HuH-7.5 (cell line): ENCODE results near the gene DNAJB4.
"Not testable (repeated sequence)": the region's sequence is repeated elsewhere in the genome, so short reads cannot be mapped to it uniquely, and the experiment has no call there.

Source experiments
- DNase-seq: peaks from one replicate; pipeline ENCODE4 v3.0.0; 2011; ENCODE audit warnings: low spot score

The DNAJB4 gene

DNA sequence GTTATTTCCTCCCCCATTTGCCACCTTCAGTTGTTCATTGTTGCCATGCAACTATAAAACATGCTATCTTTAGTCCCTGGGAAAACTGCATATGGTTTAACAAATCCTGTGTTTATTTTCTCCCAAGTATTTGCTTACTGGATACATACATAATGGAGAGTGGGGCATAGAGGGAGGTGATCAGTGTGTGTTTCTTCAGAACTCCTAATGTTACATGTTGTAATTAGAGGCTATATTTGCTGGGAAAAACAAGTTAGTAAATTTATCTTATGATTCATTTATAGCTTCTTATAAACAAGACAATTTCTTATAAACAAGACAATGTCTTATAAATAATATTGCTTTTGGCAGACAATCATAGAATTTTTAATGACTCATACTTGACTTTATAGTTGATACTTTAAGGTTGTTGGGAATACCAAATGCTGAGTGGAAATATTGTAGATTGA is 33.8 kb downstream of the DNAJB4 start:
- DNase-seq, result no peak

GRCh38 chr1:78040484-78041089 is 35.8 kb downstream of the DNAJB4 start:
- no peak for DNase-seq

GRCh38 chr1:78043436-78043835 is 38.7 kb downstream of the DNAJB4 start:
- no peak for DNase-seq

DNA sequence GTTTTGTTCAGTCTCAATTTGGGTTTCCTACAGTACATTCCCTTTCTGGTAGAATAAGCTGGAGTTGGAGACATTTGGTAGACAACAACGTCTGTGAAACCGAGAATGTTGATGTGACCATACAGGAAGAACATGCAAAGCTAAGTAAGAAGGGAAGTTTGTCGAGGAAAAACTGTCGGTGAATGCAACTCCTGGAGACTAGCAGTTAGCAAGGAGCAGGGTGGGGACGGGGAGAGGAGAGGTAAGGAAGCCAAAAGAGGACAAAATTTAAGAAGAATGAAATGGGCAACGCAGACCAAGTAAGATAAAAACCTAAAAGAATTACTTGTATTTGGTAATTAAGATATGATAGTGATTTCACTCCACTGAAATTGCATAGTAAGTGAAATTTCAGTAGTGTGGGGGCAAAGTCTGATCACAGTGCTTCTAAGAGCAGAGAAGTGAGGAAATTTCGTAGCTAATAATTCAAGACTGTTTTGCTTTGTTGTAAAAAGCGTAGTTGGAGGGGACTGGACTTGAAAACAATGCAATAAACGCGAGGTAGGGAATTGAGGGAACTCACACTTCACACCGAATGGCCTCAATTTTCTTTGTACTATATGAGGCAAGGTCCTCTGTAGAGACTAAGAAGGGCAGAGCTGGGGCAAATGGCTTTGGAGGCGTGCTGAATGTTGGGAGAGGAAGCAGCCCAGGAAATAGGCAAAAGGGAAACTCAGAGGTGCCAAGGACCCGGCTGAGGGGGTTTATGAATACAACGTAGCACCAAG is 40.2 kb downstream of the DNAJB4 start:
- no peak for DNase-seq

DNA sequence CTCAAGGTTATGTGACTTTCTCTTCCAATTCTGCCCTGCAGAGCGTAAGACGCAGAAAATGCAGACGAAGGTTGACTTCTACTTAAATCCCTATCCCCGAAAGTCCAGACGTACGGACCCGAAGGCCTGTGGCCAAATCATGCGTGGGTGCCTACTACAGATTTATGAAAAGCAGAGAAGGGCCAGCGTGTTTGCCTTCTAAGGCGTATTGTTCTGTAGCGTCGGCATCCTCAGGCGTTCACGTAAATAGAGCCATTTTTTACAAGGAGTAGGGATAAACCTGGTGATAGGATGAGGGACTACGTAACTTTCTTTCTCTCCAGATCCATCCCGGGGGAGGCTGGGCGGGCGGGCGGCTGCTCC is 40.8 kb downstream of the DNAJB4 start:
- no peak for DNase-seq

DNA sequence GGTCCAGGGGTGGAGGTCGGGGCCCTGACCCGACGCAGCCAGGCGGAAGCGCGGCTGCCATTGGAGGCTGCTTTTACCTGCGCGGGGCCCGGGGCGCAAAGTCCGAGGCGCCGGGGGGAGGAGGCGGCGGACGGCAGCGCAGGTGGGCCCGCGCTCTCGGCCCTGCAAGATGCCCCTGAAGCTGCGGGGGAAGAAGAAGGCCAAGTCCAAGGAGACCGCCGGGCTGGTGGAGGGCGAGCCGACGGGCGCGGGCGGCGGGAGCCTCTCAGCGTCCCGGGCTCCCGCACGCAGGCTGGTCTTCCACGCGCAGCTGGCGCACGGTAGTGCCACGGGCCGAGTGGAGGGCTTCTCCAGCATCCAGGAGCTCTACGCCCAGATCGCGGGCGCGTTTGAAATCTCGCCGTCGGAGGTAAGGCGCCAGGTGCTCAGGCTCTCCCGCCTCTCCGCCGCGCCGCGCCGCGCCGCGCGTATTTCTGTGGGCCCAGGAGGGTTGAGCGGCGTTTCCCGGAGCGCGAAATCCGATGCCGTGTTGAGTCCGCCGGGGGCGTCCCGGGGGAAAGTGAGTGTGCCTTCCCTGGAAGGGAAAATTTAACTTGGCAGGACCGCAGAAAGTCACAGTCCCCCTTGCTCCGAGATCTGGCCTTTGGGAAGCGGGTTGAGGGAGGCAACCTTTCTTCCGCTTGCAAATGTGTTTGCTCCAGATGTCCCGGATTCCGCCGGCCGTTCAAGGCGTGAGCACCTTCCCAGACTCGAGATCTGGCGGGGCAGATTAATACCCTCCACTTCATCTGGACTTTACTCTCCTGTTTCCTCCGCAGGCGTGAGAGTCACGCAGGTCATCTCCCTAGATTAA is 41.4 kb downstream of the DNAJB4 start, which contains the start of gene GIPC2:
GIPC2 (plus strand) TSS at position 41 of the 853 bp plus-strand sequence; CDS start at position 170, 129 bp downstream.
- DNase-seq, result peak; percentile 41

DNA sequence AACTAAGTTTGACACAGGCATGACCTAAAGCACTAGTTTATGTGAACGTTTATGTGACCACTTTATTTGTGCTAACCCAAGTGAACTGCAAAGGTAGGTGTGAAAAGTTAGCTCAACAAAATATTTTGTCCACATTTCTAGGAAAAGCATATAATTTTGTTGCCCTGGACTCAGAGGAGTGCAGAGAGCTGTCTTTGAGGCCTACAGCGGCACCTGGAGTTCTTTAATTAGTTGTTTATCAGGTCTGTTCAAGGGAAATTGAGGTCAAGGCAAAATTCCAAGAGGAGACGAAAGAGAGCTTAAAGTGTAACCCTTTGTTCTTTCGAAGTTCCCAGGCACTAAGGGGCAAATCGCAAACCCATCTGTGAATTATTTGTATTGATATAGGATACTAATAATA is 42.4 kb downstream of the DNAJB4 start:
- no peak for DNase-seq

- no peak for DNase-seq
Measured at GRCh38 chr1:78047631-78048030, 42.9 kb downstream of the DNAJB4 start.

- DNase-seq, result no peak
Measured at GRCh38 chr1:78048446-78048845, 43.7 kb downstream of the DNAJB4 start.

DNA sequence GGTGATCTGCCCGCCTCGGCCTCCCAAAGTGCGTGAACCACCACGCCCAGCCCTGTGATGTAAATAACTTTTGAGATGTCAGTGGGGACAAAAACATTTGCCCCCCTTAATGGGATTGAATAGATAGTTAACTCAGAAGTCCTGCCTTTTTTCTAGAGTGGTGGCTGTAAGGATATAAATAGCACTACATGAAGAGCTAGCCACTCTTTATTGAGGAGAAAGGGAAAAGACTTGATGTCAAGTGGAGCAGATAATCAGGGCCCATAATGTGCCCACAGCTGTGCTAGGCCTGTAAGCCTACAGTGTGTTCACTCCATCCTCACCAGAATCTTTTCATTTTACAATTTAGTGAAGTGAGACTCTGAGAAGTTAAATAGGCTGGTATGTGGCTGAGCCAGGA is 44.7 kb downstream of the DNAJB4 start:
- DNase-seq, result no peak

- DNase-seq, result no peak
Measured at GRCh38 chr1:78051005-78051404, 46.3 kb downstream of the DNAJB4 start.

- no peak for DNase-seq
Measured at GRCh38 chr1:78052685-78053405, 48.1 kb downstream of the DNAJB4 start.

GRCh38 chr1:78053498-78053897 is 48.8 kb downstream of the DNAJB4 start:
- no peak for DNase-seq

GRCh38 chr1:78054559-78054958 is 49.8 kb downstream of the DNAJB4 start:
- no peak for DNase-seq

DNA sequence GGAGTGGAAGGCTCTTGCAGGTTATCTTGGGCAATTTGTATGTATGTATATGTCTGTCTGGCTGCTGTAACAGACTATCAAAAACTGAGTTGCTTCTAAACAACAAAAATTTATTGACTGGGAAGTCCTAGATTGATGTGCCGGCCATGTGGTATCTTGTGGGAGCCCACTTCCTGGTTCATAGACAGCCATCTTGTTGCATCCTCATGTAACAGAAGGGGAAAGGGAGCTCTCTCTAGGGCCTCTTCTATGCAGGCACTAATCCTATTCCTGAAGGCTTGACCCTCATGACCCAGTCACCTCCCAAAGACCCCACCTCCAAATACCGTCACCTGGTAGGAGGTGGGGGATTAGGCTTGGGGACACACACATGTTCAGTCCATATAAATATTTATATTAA is 50.2 kb downstream of the DNAJB4 start:
- no peak for DNase-seq

- no peak for DNase-seq
Measured at GRCh38 chr1:78055565-78056132, 50.9 kb downstream of the DNAJB4 start.

GRCh38 chr1:78058670-78059069 is 53.9 kb downstream of the DNAJB4 start:
- DNase-seq, result no peak

- no peak for DNase-seq
Measured at GRCh38 chr1:78060857-78061563, 56.3 kb downstream of the DNAJB4 start.

DNA sequence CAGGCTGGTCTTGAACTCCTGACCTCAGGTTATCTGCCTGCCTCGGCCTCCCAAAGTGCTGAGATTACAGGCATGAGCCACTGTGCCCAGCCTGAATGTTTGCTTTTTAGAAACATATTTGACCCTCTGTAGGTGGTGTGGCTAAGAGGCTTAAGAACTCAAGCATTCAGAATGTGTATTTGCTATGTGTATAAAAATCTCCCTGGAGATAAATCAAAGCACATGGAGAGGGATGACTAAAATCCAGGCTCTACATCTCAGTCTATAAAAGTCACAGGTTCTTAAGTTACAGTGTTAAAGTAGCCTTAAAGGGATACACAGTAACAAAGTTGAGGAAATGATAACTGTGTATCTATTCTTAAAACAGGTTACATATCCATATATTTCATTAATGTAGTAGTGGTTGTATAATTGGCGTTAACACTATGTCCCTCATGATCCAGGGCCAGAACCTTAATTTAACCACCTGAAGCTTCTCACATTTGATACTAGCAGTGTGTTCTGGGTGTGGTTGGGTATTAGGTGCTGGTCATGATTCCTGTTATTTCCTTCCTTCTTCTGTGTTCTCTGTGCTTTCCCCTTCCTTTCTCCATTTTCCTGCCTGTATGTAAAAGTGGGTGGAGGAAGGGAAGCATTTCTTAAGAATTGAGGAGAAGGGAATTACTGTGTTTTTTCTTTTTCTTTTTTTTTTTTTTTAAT is 57.2 kb downstream of the DNAJB4 start:
- DNase-seq, result no peak

DNA sequence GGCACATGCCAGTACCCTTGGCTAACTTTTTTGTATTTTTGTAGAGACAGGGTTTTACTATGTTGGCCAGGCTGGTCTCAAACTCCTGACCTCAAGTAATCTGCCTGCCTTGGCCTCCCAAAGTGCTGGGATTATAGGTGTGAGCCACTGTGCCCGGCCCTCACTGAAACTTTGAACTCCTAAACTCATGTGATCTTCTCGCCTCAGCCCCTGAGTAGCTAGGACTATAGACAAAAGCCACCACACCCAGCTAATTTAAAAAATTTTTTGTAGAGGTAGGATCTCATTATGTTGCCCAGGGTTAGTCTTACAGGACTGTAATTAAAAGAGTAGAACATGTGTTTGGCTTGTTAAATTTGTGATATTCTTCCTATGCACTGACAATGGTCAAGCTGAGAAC is 60.1 kb downstream of the DNAJB4 start:
- not testable (repeated sequence) for DNase-seq
